NCI-H2029 treated with DMSO at 0.1 percent for 48 hours (cell line): ENCODE results near the gene CELF2.

Experiments used
- DNase-seq: peaks from one replicate; lab custom pipeline; 2025; lab: John Stamatoyannopoulos, UW

Gene CELF2

DNA sequence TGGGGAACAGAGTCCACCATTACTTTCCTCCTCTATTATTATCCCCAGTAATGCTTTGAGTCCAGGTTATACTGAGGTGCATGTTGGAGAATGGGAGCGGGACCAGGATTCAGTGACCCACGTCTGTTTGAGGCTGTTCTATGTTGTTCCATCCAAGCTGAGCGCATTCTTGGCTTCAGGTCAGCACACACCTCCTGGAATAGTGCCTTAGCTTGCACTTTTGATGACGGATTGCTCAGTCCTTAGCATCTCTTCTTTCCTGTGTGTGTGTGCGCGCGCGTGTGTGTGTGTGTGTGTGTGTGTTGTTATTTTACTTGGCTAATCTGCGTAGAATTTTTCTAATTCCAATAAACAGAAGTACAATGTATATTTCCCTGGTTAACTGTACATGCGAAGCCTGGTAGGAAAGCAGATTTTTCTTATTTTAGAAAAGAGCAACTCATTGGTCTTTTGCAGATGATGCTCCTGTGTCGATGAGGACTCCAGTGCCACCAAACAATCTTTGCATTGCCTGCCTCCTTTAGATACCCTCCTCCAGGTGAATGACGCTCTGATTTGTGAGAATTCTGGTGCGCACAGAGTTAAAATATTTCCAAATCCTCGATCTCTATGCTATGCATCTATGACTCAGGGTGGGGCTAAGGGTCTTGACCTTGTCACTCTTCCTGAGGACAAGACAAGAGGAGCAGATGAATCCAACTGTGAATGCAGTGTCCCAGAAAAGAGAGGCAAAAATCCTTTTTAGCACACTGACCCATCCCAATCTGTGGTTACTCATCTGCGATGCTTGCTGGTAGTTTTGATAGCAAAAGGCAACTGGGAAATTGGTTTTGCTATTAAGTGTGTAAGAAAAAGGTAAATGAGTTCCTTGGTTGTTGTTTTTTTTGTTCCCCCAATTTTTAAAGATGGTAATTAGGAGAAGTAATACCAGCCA, 13.3 kb upstream of the CELF2 start:
- DNase-seq: no peak

DNA sequence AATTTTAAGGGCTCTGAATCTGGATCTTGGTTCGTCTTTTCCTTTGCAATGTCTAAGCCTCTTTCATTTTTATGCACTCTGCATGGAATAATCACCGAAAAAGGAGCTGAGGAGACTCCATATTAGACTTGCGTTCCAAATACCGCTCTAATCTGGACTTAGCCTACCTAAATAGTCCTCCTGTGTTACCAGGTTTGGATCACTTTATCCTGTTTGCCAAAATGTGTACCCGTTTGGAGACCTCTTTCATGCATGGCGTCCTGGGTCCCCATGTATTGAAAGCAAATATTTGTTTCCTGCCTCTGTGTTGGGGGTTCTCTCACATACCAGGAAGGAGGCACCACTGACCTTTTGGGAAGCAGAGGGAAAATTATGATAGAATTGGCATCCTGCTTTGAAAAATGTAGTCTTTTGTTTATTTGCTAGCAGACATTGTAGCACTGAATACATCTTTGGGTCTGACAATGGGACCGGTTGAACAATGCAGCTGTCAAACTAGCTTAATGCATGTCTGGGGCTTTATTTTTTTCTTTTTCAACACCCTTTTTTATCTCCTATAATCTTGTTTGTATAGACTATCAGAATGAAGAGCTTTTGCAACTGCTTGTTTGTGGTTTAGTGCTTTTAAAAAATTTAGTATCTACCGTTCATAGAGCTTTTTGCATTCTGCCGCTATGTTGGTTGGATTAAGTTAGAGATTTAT, 11.8 kb upstream of the CELF2 start:
- no peak for DNase-seq

DNA sequence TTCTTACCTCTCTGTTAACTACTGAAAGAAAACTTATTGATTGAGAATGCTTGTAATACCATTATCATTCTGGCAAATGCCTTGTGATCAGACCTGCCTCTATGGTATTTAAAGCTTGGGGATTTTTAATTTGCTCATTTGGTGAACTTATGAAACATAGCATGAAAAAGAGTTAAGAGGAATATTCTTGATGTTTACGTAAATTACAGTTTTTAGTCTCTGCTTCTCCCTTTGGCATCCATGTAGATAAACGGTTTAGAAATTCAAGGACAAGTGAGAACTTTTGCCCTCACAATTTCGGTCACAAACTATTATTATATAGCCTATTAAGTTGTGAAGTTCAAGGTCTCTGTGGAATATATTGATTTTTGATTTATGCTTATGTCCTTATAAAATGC, 11.2 kb upstream of the CELF2 start:
- no peak for DNase-seq

DNA sequence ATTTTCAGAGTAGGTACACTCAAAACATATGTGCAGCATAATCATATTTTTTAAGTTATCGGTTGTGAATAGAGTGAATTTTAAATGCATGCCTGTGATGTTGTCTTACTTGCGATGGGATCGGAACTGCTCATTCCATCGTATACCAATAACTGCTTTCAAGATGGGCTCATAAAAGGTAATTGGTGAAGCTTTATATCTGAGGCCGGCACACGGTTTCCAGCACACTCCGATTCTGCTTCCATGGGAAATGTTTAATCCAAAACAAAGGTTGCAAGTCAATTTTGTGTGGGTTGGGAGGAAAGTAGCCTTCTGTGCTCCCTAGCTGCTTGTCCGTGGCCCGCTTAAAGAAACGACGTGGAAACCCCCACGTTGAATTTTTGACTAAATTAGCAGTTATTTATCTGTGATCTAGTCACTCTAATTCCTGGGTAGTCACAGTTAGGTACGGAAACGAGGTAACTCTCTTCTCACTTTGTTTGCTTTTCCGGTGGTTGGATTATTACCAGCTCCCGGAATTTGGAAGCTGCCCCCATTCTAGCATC, 10.1 kb upstream of the CELF2 start:
- no peak for DNase-seq

DNA sequence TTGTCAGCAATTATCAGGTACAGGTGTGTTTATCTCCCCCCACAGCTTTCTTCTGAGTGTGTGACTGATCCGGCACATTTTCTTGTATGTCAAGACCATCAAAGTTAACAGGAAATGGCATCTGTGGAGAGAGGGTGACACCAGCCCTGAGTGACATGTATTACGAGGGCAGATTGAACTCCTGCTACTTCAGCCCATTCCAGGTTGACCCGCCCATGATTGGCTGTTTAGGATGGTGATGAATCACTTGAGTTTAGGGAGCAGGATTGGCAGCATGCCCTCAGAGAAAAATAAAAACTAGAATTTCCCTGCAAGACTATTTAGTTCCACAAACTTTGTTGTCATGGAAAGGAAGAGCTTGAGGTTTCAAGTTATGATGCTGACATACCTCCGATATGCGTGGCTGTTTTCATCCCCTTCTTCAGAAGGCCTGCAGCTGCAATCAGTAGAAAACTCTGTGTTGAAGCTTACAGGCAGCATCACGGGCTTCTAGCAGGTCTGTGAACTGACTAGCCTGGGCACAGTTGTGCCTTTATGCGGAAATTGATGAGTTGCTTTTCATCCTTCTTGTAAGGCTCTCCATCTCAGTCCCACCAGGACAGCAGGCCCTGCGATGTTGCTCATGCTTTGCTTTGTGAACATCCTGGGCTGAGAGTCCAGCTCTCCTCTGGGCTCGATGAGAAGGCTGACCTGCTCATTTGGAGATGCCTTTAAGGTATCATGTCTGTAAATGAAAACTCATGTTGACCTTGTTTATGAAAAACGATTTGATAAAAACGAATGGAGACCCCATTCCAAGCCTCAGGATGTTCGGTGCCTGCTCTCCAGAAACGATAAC, 8.0 kb upstream of the CELF2 start:
- no peak for DNase-seq

DNA sequence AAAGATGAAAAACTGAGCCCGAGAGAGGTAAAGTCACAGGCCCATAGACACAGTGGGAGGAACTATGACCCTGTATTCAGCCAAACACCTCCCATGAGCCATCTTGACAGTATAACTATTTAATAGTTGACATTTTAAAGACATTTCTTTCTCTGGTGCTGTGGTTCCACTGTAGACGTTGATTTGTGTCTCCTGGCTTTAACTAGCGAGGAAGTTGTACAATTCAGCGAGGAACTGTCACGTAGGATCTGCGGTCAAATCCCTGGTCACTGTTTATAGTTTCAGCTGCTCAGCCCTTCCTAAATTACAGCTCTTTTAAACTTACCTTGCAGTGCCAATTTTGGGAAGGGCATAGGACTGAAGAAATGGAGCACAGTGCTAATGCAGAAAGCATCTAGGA, 7.1 kb upstream of the CELF2 start:
- DNase-seq: no peak

DNA sequence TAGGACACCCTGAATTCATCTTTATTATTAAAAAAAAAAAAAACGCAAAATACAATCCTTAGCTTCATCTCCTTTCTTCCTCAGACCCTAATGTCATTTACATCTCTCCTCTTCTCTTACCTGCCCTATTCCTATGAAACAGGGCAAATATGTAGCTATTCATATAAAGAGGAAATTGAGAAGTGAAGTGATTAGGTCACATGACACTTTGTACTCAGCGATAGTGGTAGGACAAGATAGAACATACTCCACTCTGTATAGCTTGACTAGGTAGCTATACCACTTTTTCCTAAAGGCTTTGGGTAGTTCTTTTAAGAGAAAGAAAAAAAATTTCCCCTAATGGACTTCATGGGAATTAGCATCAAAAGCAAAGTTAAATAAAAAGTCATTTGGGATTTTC, 6.2 kb upstream of the CELF2 start:
- DNase-seq: no peak

DNA sequence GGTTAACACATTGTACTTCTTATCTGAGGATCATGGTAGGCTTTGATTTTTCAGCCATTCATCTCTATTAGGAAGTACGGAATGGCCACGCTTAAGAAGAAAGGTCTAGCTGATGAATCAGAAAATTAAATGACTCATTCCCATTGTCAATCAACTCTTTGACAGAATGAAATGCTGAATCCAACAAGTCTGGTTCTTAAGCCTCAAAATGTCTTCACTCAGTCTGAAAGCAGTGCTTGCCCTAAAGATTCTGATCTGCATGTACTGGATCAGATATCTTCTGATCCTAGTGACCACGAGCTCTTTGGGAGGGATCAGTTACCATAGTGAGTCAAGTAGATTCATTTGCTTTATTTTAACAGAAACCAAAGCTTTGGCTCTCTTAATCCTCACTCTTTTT, 5.7 kb upstream of the CELF2 start:
- no peak for DNase-seq

DNA sequence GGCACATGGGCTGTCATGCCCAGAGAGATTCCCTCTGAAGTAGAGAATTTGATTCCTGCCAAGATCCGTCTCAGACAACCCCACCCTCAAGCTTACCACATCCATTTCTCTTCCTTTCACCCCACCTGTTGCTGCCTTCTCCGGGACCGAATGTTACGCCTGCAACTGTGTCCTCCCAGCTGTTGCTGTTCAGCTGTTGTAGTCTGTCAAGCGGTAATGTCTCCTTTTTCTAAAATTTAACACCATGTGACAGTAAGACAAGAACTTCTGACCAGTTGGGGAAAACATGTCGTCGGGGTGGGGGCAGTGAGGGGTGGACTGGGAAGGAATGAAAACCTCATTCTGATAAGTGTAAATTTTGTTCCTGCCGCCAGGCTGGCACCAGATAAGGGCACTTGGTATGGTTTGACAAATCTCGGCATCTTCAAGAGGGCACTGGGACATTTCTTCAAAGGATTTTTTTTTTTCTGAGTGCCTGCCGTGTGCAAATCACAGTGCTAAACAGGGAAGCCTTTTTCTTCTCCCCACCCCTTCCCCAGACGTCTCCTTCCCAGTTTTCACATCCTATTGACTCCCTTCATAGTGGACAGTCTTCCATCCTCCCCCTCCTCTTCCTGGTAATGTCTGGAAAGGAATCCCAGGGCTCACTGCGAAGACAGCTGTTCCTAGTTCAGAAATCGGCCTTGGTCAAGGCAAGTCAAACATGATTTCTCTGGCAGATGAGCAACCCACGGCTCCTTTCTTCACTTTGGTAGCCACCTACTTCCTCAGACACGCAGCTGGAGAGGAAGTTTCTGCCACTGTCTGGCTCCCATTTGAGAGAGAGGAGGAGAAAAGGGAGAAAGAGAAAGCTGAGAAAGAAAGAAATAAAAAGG, 5.0 kb upstream of the CELF2 start:
- no peak for DNase-seq

DNA sequence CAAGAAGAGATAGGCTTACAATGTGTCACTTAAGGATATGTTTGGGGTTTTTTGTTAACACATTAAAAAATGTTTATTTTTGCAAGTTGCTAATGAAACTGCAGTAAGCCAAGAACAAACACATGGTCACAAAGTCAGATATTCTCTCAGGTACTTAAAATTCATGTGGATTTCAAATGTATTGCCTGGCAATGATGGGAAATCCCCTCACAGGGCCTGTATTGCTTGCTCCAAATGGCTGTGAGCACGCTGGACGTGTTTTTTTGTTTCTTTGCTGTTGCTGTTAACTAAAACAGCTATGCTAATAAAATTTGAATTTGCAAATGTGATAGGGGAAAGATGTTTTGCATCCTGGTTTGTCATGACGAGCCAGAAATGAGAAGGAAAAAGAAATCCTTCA, 3.8 kb upstream of the CELF2 start:
- no peak for DNase-seq

DNA sequence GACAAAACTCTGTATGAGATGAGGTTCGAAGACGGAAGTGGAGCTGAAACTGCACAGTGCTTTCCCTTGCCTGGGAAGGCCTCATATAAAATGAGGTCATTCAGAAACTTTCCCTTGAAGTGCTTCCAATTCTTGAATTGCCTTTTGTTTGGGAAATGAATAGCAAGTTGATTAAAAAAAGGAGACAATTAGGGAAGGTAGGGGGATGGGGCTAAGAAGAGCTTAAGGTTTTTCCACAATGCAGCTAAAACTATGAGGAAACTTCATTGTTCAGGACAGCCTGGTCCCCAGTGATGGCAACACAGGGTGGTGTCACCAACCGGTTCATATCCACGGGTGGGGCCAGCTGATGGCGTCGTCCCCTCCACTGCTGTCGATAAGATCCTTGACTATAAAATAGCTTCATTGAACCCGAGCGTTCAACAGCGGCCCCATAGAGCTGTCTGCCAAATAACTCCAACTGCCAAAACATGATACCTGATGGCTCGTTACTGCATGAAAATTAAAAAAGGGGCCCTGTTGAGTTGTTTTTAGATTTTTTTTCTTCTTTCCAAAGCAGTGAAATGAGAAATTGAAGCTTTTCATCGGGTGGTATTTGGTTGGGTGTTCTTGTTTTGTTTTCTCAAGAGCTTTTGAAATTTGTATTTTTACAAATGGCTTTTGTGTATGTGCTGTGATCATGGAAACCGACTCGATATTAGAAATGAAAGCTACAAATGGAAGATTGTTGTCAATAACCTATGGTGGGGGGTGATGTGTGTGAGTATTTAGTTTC, 2.8 kb upstream of the CELF2 start:
- DNase-seq: no peak

DNA sequence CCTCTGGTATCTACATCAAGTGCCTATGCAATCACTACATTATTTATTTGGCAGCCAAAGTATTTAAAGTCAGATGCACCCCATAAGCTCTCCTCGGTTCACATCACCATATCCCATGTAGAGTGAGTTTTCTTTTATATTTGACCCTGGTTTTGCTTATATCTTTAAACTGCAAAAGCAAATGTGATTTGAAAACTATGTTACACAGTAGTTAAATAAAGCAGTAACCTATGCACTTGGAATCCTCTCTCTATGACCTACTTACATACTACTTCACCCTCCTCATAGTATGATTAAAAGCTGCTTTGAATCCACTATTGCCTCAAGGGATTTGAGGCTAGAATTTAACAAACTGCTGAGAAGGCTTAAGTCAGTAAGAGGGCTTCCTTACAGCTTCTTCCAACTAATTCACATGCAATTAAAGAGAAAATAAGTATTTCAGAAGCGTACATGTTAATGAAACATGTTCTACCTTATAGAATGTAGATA, 2.2 kb upstream of the CELF2 start:
- DNase-seq: no peak

DNA sequence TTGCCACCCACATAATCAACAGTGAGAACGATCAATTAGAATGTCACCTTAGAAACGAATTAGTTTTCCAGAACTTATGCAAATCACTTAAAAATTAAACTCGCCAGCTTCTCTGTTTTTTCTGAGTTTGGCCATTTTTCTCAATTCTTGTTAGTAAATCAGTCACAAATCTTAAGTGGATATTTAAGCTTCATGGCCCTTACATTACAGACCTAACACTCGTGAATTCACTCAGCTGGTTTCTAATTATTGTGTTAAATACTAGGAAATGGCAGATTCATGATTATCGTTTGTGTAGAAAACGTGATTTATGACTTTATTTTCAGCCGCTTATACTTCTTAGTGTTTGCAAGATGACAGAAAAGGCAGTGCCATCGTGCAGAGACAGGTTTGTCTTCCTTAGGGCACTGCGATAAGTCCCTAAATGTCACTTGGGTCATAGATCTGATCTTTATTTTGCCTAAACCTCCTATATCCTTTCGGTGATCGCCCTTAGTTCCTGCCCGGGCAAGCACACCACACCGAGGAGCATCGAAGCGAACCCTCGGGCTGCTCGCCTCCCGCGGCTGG, 587 bp upstream of the CELF2 start:
- DNase-seq: no peak

DNA sequence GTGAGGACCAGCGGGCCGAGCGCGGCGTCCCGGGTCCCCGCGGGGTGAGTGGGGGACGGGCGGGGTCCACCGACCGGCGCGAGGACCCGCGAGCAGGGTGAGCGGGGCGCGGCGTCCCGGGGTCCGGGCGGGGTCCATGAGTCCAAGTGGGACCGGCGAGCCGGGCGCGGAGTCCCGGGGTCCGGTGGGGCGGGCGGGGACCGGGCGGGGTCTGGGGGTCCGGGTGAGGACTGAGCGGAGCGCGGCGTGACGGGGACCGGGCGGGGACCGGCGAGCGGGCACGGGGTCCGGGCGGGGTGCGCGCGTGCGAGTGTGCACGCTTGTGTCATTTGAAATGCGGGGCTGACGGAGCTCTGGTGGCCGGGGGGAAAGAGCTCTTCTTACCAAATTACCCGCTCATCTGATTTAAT, 765 bp downstream of the CELF2 start:
- DNase-seq: no peak

DNA sequence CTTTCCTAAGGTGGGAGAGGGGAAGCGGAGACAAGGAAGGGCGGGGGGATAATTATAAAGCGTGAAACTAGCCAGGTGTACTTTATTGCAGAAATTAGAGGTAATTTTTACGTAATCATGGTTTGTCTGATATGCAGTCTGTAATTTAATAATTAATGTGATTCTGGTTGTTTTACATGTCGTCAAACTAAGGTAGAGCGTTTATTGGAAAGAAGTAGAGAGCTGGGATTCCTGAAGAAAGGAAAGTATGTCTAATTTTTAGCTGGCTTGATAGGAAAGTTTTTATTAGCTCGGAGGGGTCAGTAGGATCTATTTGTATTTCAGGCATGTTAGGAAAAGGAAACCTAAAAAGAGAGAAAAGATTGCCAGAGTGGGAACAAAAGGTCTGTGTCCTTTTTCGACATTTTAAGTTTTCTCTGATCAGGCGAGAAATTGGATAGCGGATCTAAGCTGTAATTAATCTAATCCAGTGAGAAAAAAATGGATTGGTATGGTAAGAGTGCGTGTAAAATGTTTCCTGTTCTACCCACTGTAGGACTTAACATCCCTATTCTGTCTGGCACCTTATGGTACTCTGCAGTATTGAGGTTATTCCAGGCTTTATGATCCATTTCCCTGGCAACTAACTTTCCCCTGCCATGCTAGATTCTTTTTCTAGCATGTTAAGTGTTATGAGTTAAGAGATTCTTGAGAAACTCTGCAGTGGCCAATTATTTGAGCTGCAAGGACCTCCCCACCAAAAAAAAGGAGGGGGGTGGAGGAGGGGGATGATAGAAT, 1.4 kb downstream of the CELF2 start:
- no peak for DNase-seq

DNA sequence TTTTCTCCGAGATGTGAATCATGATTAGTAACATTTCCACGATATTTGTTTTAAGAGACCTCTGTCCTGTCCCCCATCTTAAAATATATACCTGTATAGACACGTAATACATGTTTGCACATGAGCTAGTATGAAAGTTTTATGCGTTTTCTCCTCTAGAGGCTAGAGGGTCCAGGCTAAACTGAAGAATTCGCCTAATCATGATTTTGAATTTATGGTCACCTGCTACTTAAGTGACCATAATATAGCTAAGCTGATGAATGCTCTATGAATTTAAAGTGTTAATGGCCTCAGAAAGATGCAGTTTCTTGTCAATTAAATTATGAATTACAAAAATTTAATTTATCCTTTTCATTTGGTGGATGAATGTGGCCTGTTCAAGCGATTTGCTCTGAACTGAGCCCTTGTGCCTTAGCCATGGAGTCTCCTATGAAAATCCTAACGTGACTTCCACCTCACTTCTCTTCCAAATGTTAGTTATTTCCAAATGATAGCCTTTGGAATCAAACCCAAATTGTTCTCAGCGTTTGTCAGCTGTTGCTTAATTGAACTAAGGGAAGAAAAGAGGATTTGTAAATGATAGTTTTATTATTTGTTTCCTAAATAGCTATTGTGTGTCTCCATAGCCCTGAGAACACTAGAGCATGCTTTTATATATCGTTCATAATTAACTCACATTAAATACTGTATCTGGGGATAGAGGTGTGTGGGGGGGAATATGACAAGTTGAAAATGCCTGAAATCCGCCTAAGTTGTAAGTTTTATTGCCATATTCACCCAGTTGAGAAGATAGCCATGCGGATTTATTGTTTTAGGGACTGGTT, 2.3 kb downstream of the CELF2 start:
- DNase-seq: no peak

DNA sequence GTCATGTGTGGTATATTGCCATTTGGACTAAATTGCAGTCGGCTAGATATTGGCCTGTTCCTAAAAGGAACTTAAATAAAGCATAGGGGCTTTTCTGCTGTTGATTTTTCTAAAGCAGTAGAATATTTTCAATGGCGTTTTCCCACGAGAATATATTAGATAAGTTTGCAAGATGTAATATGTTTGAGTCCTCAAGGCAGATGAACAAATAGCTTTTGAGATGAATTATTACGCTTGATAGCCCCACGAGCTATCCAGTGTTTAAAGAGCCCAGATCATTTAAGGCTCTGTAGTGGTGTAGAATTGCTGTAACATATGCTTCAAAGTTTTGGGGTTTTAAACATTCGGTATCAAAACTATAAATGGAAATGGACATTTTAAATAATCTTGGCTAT, 2.9 kb downstream of the CELF2 start:
- DNase-seq: no peak

DNA sequence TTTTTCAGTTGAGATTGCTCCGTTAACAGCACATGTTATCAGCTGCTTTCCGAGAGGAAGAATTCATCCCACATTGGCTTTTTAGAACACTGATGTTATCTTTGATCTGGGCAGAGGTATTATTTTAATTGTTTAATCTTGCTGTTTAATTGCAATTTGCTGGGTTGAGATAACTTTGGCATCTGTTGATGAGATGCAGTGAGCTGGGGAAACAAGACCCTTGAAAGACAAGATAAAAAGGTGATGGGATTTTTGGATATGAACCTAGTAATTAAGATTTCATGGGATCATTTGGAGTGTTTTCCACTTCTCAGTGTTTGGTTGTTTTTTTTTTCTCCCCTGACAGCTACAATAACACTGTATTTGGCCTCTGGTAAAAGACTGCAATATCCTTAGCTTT, 4.5 kb downstream of the CELF2 start:
- DNase-seq: no peak
